ENCODE data around the gene PACSIN2.

- TF ChIP-seq CTCF (IDR thresholded peaks at IDR 0.05): no peak
- TF ChIP-seq ESRRA (CRISPR knock-in tag; IDR thresholded peaks at IDR 0.05; ENCODE audit: borderline replicate concordance): no peak
- no peak for TF ChIP-seq TEAD1 (CRISPR knock-in tag; IDR thresholded peaks at IDR 0.05)
- no peak for TF ChIP-seq MYBL2 (CRISPR knock-in tag; IDR thresholded peaks at IDR 0.05)
- TF ChIP-seq TEAD4 (CRISPR knock-in tag; IDR thresholded peaks at IDR 0.05): no peak
- no peak for TF ChIP-seq ATF6 (CRISPR knock-in tag; IDR thresholded peaks at IDR 0.05)
- TF ChIP-seq NFYB (CRISPR knock-in tag; conservative IDR thresholded peaks at IDR 0.05; ENCODE audit: low read depth): no peak
Observed at GRCh38 chr22:42897960-42898359, 117.0 kb downstream of the PACSIN2 start.
